ENCODE results near the gene CACNA1H.

The CACNA1H gene

GRCh38 chr16:1178295-1178910, 25.5 kb downstream of the CACNA1H start:
- H3K27ac ChIP-seq, result no peak overlapping the region
- TF ChIP-seq CTCF (conservative IDR thresholded peaks at IDR 0.05), result no peak

GRCh38 chr16:1180549-1181403, 27.9 kb downstream of the CACNA1H start:
- H3K27ac ChIP-seq, result no peak overlapping the region
- no peak for TF ChIP-seq CTCF (conservative IDR thresholded peaks at IDR 0.05)

- H3K27ac ChIP-seq, result no peak overlapping the region
- TF ChIP-seq CTCF (conservative IDR thresholded peaks at IDR 0.05), result 0 out of 2 replicates have a peak, but pooled peaks have one; percentile 28
Observed at GRCh38 chr16:1181404-1182315, 28.8 kb downstream of the CACNA1H start.

- H3K27ac ChIP-seq, result no peak overlapping the region
- TF ChIP-seq CTCF (conservative IDR thresholded peaks at IDR 0.05), result no peak
Observed at GRCh38 chr16:1182316-1182671, 29.4 kb downstream of the CACNA1H start.

- H3K27ac ChIP-seq, result no peak overlapping the region
- TF ChIP-seq CTCF (conservative IDR thresholded peaks at IDR 0.05), result no peak
Observed at GRCh38 chr16:1182950-1183907, 30.3 kb downstream of the CACNA1H start.

GRCh38 chr16:1184156-1184868, 31.4 kb downstream of the CACNA1H start:
- H3K27ac ChIP-seq, result no peak overlapping the region
- TF ChIP-seq CTCF (conservative IDR thresholded peaks at IDR 0.05), result no peak
